ENCODE measurements around the gene AVPI1.

AVPI1 gene

DNA sequence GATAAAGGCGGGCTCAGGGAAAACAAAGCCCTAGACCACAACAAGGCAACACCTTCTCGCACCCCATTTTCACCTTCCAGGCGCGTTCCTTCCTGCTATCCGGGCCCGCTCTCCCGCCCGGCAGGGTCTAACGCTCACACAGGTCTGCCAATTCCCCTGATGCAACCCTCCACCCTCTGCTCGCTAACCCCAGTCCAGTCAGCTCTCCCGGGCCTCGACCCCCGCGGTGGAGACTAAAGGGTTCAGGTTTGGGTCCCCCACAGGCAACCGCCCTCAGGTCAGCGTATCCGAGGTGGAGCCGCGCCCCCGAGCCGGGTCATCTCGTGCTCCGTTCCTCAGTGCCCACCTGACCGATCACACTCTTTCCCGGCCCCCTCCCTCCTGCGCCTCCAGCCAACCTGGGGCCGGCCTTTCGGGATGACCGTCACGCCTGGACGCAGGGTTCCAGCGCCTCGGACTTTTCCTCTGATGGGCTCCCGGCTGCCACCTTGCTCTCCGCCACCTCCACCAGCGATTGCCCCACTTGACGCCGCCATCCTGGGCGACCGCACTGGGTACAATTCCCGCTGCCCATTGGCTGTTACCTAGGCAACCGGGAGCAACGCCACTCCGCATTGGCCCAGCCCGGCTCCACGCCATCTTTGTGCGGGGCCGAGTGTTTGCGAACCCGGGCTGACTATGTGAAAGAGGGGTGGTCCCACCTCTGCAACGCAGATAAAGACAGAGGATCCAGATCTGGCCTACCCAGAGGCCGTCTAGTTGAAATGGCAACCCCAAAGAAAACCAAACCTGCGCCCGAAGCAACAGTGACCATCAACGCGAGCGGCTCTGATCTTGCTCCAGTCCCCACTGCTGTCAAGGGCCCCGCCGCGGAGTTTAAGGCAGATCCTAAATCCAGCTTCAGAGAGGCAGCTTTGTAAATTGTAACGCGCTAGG is 53.8 kb downstream of the AVPI1 start, which contains the start of gene MORN4 (continued):
- peak; percentile 75; the same call in 1 of the 2 replicates for TF ChIP-seq KLF8 (tag by site-specific recombination; IDR thresholded peaks at IDR 0.05)
- TF ChIP-seq ZNF394 (tag by site-specific recombination; IDR thresholded peaks at IDR 0.05; ENCODE audit: borderline replicate concordance): peak; percentile 28; the same call in 1 of the 2 replicates
- TF ChIP-seq, protein P1, sequence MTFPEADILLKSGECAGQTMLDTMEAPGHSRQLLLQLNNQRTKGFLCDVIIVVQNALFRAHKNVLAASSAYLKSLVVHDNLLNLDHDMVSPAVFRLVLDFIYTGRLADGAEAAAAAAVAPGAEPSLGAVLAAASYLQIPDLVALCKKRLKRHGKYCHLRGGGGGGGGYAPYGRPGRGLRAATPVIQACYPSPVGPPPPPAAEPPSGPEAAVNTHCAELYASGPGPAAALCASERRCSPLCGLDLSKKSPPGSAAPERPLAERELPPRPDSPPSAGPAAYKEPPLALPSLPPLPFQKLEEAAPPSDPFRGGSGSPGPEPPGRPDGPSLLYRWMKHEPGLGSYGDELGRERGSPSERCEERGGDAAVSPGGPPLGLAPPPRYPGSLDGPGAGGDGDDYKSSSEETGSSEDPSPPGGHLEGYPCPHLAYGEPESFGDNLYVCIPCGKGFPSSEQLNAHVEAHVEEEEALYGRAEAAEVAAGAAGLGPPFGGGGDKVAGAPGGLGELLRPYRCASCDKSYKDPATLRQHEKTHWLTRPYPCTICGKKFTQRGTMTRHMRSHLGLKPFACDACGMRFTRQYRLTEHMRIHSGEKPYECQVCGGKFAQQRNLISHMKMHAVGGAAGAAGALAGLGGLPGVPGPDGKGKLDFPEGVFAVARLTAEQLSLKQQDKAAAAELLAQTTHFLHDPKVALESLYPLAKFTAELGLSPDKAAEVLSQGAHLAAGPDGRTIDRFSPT (tag by site-specific recombination; IDR thresholded peaks at IDR 0.05): peak; percentile 99
- TF ChIP-seq, protein P2, sequence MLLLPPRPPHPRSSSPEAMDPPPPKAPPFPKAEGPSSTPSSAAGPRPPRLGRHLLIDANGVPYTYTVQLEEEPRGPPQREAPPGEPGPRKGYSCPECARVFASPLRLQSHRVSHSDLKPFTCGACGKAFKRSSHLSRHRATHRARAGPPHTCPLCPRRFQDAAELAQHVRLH (tag by site-specific recombination; IDR thresholded peaks at IDR 0.05): peak; percentile 95
- 0 out of 2 replicates have a peak, but pooled peaks have one; percentile 63 for TF ChIP-seq ZNF561 (tag by site-specific recombination; IDR thresholded peaks at IDR 0.05; ENCODE audit: borderline replicate concordance)
- TF ChIP-seq, protein P3, sequence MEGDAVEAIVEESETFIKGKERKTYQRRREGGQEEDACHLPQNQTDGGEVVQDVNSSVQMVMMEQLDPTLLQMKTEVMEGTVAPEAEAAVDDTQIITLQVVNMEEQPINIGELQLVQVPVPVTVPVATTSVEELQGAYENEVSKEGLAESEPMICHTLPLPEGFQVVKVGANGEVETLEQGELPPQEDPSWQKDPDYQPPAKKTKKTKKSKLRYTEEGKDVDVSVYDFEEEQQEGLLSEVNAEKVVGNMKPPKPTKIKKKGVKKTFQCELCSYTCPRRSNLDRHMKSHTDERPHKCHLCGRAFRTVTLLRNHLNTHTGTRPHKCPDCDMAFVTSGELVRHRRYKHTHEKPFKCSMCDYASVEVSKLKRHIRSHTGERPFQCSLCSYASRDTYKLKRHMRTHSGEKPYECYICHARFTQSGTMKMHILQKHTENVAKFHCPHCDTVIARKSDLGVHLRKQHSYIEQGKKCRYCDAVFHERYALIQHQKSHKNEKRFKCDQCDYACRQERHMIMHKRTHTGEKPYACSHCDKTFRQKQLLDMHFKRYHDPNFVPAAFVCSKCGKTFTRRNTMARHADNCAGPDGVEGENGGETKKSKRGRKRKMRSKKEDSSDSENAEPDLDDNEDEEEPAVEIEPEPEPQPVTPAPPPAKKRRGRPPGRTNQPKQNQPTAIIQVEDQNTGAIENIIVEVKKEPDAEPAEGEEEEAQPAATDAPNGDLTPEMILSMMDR (tag by site-specific recombination; IDR thresholded peaks at IDR 0.05): peak; percentile 54; the same call in 1 of the 2 replicates
- TF ChIP-seq ZNF184 (tag by site-specific recombination; IDR thresholded peaks at IDR 0.05): no peak
- no peak for TF ChIP-seq ZNF19 (tag by site-specific recombination; IDR thresholded peaks at IDR 0.05; ENCODE audit: low read depth)
- peak; percentile 61 for TF ChIP-seq BCL11B (tag by site-specific recombination; IDR thresholded peaks at IDR 0.05; ENCODE audit: low read depth)
- peak; percentile 66 for TF ChIP-seq KLF9 (tag by site-specific recombination; IDR thresholded peaks at IDR 0.05; ENCODE audit: low read depth)
- TF ChIP-seq, protein P4, sequence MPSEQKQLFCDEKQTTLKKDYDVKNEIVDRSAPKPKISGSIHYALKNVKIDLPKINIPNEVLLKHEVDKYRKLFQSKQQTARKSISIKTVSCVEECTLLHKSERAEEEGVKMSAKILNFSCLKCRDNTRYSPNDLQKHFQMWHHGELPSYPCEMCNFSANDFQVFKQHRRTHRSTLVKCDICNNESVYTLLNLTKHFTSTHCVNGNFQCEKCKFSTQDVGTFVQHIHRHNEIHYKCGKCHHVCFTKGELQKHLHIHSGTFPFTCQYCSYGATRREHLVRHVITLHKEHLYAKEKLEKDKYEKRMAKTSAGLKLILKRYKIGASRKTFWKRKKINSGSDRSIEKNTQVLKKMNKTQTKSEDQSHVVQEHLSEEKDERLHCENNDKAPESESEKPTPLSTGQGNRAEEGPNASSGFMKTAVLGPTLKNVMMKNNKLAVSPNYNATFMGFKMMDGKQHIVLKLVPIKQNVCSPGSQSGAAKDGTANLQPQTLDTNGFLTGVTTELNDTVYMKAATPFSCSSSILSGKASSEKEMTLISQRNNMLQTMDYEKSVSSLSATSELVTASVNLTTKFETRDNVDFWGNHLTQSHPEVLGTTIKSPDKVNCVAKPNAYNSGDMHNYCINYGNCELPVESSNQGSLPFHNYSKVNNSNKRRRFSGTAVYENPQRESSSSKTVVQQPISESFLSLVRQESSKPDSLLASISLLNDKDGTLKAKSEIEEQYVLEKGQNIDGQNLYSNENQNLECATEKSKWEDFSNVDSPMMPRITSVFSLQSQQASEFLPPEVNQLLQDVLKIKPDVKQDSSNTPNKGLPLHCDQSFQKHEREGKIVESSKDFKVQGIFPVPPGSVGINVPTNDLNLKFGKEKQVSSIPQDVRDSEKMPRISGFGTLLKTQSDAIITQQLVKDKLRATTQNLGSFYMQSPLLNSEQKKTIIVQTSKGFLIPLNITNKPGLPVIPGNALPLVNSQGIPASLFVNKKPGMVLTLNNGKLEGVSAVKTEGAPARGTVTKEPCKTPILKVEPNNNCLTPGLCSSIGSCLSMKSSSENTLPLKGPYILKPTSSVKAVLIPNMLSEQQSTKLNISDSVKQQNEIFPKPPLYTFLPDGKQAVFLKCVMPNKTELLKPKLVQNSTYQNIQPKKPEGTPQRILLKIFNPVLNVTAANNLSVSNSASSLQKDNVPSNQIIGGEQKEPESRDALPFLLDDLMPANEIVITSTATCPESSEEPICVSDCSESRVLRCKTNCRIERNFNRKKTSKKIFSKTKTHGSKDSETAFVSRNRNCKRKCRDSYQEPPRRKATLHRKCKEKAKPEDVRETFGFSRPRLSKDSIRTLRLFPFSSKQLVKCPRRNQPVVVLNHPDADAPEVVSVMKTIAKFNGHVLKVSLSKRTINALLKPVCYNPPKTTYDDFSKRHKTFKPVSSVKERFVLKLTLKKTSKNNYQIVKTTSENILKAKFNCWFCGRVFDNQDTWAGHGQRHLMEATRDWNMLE (tag by site-specific recombination; conservative IDR thresholded peaks at IDR 0.05; ENCODE audit: low read depth): 0 out of 2 replicates have a peak, but pooled peaks have one; percentile 32
- TF ChIP-seq, protein P5, sequence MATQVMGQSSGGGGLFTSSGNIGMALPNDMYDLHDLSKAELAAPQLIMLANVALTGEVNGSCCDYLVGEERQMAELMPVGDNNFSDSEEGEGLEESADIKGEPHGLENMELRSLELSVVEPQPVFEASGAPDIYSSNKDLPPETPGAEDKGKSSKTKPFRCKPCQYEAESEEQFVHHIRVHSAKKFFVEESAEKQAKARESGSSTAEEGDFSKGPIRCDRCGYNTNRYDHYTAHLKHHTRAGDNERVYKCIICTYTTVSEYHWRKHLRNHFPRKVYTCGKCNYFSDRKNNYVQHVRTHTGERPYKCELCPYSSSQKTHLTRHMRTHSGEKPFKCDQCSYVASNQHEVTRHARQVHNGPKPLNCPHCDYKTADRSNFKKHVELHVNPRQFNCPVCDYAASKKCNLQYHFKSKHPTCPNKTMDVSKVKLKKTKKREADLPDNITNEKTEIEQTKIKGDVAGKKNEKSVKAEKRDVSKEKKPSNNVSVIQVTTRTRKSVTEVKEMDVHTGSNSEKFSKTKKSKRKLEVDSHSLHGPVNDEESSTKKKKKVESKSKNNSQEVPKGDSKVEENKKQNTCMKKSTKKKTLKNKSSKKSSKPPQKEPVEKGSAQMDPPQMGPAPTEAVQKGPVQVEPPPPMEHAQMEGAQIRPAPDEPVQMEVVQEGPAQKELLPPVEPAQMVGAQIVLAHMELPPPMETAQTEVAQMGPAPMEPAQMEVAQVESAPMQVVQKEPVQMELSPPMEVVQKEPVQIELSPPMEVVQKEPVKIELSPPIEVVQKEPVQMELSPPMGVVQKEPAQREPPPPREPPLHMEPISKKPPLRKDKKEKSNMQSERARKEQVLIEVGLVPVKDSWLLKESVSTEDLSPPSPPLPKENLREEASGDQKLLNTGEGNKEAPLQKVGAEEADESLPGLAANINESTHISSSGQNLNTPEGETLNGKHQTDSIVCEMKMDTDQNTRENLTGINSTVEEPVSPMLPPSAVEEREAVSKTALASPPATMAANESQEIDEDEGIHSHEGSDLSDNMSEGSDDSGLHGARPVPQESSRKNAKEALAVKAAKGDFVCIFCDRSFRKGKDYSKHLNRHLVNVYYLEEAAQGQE (tag by site-specific recombination; IDR thresholded peaks at IDR 0.05): 0 out of 2 replicates have a peak, but pooled peaks have one; percentile 47
- TF ChIP-seq, protein P6, sequence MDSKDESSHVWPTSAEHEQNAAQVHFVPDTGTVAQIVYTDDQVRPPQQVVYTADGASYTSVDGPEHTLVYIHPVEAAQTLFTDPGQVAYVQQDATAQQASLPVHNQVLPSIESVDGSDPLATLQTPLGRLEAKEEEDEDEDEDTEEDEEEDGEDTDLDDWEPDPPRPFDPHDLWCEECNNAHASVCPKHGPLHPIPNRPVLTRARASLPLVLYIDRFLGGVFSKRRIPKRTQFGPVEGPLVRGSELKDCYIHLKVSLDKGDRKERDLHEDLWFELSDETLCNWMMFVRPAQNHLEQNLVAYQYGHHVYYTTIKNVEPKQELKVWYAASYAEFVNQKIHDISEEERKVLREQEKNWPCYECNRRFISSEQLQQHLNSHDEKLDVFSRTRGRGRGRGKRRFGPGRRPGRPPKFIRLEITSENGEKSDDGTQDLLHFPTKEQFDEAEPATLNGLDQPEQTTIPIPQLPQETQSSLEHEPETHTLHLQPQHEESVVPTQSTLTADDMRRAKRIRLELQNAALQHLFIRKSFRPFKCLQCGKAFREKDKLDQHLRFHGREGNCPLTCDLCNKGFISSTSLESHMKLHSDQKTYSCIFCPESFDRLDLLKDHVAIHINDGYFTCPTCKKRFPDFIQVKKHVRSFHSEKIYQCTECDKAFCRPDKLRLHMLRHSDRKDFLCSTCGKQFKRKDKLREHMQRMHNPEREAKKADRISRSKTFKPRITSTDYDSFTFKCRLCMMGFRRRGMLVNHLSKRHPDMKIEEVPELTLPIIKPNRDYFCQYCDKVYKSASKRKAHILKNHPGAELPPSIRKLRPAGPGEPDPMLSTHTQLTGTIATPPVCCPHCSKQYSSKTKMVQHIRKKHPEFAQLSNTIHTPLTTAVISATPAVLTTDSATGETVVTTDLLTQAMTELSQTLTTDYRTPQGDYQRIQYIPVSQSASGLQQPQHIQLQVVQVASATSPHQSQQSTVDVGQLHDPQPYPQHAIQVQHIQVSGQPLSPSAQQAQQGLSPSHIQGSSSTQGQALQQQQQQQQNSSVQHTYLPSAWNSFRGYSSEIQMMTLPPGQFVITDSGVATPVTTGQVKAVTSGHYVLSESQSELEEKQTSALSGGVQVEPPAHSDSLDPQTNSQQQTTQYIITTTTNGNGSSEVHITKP (tag by site-specific recombination; IDR thresholded peaks at IDR 0.05): peak; percentile 98
- TF ChIP-seq ZBTB7A (tag by site-specific recombination; IDR thresholded peaks at IDR 0.05; ENCODE audit: low read depth): no peak
- peak; percentile 68 for TF ChIP-seq ZXDB (tag by site-specific recombination; IDR thresholded peaks at IDR 0.05)

All from HEK293 (cell line).